Adrenal gland (tissue), 5 donors: Measurements from ENCODE around the gene TPX2.

Experiments
- POLR2A ChIP-seq, 2 donors: fragments of 450-650 bp; IDR thresholded peaks; one replicate each; pipeline ENCODE4 v1.6.1; 2017; ENCODE audit warnings: antibody characterized with exemption in 2 of 2, mild to moderate bottlenecking in 2 of 2, moderate library complexity in 1 of 2
- TF ChIP-seq, protein P1 (sequence below), 6 experiments: fragments of 450-650 bp in 4 of 6; fragments of 200-600 bp in 2 of 6; sonication (generic) in 1 of 6; IDR thresholded peaks; 1 replicate in 5 of 6; 2 replicates in 1 of 6; pipeline versions ENCODE4 v1.5.1 to v1.8.0; 2016 to 2021; ENCODE audit warnings: antibody characterized with exemption in 6 of 6, mild to moderate bottlenecking in 2 of 6, moderate library complexity in 1 of 6
- donor health status: DM: no; HTN: no; CAD: no.

DNA sequence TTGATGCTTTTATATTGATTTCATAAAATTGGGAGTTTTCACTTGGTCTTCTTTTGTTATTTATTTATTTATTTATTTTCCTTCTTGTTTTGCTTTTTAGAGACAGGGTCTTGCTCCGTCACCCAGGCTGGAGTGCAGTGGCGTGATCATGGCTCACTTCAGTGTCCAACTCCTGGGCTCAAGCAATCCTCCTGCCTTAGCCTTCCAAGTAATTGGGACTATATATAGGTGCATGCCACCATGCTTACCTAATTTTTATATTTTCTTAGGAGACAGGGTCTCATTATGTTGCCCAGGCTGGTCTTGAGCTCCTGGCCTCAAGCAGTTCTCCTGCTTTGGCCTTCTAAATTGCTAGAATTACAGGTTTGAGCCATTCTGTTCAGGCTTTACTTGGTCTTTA lies 41.7 kb downstream of the TPX2 start:
- TF ChIP-seq POLR2A (IDR thresholded peaks at IDR 0.05), result no peak
- TF ChIP-seq, protein P1, sequence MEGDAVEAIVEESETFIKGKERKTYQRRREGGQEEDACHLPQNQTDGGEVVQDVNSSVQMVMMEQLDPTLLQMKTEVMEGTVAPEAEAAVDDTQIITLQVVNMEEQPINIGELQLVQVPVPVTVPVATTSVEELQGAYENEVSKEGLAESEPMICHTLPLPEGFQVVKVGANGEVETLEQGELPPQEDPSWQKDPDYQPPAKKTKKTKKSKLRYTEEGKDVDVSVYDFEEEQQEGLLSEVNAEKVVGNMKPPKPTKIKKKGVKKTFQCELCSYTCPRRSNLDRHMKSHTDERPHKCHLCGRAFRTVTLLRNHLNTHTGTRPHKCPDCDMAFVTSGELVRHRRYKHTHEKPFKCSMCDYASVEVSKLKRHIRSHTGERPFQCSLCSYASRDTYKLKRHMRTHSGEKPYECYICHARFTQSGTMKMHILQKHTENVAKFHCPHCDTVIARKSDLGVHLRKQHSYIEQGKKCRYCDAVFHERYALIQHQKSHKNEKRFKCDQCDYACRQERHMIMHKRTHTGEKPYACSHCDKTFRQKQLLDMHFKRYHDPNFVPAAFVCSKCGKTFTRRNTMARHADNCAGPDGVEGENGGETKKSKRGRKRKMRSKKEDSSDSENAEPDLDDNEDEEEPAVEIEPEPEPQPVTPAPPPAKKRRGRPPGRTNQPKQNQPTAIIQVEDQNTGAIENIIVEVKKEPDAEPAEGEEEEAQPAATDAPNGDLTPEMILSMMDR (IDR thresholded peaks at IDR 0.05), result no peak
